Transverse colon (tissue), 4 donors: ENCODE results near the gene KCNJ6.

ENCODE experiments used
- CTCF ChIP-seq, 5 experiments: fragments of 200-600 bp in 3 of 5; fragments of 450-650 bp in 2 of 5; sonication (generic) in 3 of 5; IDR thresholded peaks; 1 replicate in 2 of 5; 2 replicates in 3 of 5; pipeline ENCODE4 v1.5.1; 2016 to 2017; ENCODE audit warnings: antibody characterized with exemption in 5 of 5, inconsistent platforms in 3 of 5, mild to moderate bottlenecking in 2 of 5, moderate library complexity in 1 of 5
- EP300 ChIP-seq: sonication (generic); formaldehyde crosslinking; IDR thresholded peaks from one replicate; pipeline ENCODE4 v1.6.1; 2017; ENCODE audit warnings: antibody characterized with exemption, low read depth
- POLR2A ChIP-seq: fragments of 450-650 bp; IDR thresholded peaks from one replicate; pipeline ENCODE4 v1.6.1; 2016; ENCODE audit warnings: antibody characterized with exemption, mild to moderate bottlenecking, moderate library complexity
- POLR2AphosphoS5 ChIP-seq, 3 donors: sonication (generic); formaldehyde crosslinking; IDR thresholded peaks; one replicate each; pipeline ENCODE4 v1.6.1; 2016; ENCODE audit warnings: antibody characterized with exemption in 3 of 3

- no peak for TF ChIP-seq POLR2AphosphoS5 (IDR thresholded peaks at IDR 0.05)
- TF ChIP-seq CTCF (IDR thresholded peaks at IDR 0.05) = no peak
- no peak for TF ChIP-seq POLR2A
- no peak for TF ChIP-seq EP300
Observed at GRCh38 chr21:37874904-37875780, 41.1 kb downstream of the KCNJ6 start.
